ENCODE measurements around the gene RGL3.
"Not testable (repeated sequence)": the region's sequence is repeated elsewhere in the genome, so short reads cannot be mapped to it uniquely, and the experiment has no call there.

The RGL3 gene

DNA sequence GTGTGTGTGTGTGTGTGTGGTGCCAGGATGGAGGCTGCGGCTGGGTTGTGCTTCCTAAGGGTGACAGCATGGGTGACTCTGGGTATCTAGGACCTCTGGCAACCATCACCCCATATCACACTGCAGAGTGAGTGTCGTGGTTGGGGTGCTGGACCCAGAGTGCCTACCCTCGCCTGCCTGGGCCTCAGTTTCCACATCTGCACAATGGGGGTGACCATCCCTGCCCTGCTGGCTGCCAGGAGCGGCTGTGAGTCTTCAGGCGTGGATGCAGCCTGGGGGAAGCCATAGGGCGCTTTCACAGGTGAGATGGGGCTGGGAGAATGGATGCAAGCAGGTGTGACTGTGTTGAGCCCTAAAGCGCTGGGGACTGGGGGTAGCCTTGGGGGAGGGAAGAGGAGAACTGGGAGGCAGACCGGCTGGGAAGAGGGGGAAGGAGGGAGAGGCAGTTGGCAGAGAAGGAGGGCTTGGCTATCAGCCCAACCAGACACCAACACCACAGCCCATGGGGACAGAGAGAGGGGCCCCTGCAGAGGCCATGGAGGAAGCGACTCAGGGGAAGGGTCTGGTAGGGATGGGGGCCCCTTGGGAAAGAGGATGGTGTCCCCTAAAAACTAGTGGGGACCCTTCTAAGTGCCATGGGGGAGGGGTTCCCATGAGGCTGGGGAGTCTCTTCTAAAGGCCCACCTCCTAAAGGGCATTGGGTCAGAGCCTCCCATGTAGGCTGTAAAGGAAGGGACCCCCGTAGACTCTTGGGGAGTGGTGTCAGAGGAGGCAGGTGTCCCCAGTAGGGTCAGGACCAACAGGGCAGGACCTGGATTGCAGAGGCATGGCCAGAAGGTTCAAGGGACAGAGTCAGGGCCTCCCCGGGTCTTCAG lies 62.2 kb downstream of the RGL3 start:
- no peak for DNase-seq

DNA sequence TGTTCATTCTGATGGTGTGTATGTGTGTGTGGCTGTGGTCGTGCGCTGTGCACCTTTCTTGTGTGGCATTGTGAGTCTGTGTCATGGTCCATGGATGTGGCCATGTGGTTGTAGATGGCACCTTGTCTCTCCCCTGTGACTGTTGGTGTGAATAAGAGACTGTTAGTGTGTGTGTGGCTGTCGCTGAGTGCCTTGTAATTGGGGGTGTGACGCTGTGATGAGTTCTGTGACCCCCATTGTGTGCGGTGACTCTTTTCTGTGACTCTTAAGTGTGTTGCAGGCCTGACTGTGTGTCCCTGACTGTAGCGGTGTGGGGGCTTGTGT lies 63.1 kb downstream of the RGL3 start:
- DNase-seq = no peak

DNA sequence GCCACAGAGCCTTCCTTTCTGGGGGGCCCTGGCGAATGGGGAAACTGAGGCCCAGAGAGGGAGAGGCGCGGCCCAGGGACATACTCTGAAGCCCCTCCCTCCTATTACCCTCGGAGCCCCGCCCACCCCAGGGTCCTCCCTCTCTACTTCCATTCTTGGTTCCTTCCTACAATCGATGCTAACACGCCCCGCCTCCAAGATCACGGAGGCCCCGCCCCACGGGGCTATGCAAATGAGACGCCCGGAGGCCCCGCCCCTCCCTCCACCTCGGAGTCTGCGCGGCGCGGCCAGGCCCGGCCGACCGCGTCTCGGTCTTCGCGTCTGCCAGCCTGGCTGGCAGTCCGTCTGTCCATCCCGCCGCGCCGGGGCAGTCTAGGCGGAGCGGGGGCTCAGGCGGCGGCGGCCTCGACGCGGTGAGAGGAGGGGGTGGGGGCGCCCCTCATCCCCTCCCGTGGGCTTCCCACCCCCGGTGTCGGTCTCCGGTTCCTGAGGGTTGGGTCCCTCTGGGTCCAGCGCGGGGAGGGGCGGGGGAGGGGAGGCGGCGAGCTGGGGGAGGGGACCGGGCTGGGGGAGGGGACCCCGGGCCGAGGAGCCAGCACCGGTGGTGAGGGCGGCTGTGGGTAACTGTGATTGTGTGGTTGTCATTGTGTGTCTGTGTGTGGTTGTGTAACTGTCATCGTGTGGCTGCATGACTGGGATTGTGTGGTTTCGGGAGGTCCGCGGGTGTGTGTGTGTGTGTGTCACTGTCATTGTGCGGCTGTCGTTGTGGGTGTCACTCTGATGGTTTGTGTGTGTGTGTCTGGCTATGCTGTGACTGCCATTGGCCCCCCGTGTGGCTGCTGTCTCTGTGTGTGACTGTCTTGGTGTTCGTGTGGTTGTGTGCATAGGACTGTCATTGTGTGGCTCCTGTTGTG lies 63.7 kb downstream of the RGL3 start, which contains the start of gene PLPPR2:
Gene PLPPR2, plus strand, starts transcription at position 273 of the 914 bp plus-strand sequence. CDS start 2,242 bp downstream, outside the sequence.
- DNase-seq = peak; percentile 89

DNA sequence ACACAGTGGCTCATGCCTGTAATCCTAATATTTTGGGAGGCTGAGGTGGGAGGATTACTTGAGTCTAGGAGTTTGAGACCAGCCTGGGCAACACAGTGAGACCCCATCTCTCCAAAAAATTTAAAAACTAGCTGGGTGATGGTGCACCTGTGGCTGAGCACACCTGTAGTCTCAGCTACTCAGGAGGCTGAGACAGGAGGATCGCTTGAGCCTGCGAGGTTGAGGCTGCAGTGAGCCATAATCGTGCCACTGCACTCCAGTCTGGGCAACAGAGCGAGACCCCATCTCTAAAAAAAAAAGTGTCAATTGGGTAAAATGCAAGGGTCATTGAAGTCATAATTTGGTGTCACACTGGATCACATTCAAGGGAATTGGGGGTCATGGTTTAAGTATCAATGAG lies 65.0 kb downstream of the RGL3 start:
- not testable (repeated sequence) for DNase-seq

DNA sequence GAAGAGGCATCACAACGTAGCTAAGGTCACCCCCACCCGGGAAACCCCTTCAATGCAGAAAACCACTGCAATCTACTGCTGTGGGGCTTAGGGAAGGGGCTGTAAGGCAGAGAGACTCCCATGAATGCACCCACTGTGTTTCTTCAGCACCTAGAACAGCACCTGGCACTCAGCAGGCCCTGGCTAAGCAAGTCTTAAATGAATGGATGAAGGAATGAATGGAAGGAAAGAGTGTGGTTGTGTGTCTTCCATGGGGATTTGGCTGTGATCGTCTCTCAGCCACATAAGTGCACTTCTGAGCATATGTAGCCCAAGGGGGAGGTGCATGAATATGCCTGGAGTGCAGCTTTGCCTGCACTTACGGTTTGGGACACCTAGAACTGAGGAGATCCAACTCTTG lies 69.9 kb downstream of the RGL3 start:
- DNase-seq = no peak

DNA sequence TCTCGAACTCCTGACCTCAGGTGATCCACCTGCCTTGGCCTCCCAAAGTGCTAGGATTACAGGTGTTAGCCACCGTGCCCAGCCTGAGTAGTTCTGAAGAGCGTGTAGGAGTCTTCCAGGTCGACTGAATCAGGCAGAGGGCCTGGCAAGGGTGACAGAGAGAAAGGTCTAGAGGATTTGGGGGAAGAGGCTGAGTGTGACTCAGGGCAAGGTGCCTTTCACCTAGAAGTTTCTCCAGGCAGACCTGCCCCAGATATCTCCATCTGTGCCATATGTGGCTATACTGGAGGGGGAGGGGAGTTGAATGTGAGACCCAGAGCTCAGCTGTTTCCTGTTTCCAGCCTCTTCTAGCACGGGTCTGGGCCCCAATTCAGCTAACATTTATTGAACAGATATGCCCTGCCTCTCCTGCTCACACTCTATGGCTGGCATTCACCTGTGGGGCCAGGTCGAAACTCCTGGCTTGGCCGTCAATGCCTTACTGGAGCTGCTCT lies 71.5 kb downstream of the RGL3 start:
- DNase-seq = no peak

DNA sequence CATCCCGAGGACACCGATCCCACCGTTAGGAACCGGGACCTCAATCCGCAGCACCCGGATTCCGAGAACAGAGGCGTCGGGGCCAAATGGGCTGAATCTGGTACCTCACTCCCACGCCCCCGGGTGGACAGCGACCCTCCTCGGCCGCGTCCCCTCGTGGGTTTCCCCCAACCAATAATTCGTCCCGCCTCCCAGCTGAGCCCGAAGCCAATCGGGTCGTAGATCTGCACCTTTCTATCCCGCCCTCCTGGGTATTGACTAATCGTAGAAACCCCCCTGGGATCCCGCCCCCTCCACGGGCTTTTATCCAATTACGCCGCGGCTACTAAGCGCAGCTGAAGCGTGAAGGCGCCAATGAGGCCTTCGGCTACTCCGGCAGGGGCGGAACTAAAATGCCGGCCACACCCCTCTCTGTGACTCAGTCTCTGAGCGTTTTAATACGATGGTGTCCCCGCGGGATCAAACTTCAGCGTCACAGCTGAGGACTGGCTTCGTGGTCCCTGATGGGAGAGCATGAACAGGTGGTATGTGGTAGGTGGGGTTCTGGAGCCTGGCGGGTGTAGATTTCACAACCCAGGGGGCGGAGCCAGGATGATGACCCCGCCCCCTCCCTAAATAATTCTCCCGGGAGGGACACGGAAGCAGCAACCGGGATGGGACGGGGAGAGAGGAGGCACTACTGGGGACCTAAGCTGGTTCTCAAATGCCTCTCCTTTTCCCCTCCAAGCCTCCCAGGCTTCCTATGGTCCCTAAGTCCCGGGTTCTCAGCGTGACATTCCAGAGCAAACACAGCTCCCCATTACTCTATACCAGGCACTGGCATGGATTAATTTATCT lies 72.8 kb downstream of the RGL3 start, which contains the start of the genes CCDC159 and TMEM205:
Gene CCDC159, plus strand, starts transcription at position 416 of the 837 bp plus-strand sequence. Its CDS starts 88 bp downstream, at position 504.
Gene TMEM205, minus strand, starts transcription at position 165 of the 837 bp plus-strand sequence. CDS start 649 bp downstream, outside the sequence.
- peak; percentile 100 for DNase-seq

DNA sequence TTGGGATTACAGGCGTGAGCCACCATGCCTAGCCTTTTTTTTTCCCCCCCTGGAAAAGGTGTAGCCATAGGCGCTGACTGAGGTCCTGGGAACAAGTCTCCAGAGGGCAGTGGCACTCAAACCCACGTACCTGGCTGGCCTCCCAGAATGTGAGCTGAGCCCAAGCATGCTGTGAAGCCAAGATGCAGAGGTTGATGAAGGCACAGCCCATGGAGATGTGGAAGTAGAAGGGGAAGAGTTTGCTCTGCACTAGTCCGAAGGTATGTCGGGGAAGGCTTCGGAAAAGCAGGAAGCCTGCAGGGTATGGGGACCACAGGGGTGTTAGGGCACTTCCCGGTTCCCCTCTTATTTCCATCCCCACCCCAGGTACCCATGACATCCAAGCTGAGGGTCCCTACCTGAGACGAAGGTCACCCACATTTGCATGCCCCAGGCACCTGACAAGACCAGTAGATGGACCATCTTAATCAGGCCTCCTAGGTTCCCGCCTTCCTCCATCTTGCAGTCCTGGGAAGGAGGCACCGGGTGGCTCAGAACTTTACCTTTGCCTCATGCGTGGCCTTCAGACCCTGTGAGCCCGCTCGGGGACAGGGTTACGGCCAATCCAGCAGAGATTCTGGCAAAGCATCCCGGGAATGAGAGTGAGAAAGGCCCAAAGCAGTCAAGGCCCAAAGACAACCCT lies 73.9 kb downstream of the RGL3 start:
- DNase-seq = no peak

Data from NCI-H1436 (cell line).